NT2/D1 (cell line): ENCODE measurements around the gene PIK3CB.

Experiments used
- SUZ12 ChIP-seq: IDR thresholded peaks from 2 replicates; pipeline ENCODE4 v1.6.1; 2011; ENCODE audit not compliant: insufficient read length, insufficient read depth; ENCODE audit errors: extremely low read depth
- YY1 ChIP-seq: IDR thresholded peaks from 2 replicates; pipeline ENCODE4 v1.6.1; 2011; ENCODE audit not compliant: insufficient read length, insufficient read depth
- ZNF274 ChIP-seq: IDR thresholded peaks from 2 replicates; pipeline ENCODE4 v1.6.1; 2011; ENCODE audit warnings: mild to moderate bottlenecking, low read depth, low read length

- TF ChIP-seq YY1 (no peak), ZNF274 (no peak), SUZ12 (no peak)
Measured at GRCh38 chr3:138670407-138670806, 164.3 kb downstream of the PIK3CB start.
